Activated CD8-positive, alpha-beta T cell treated with anti-CD3 and anti-CD28 coated beads for 36 hours (primary cell): Measurements from ENCODE around the gene WFDC1. TPM values are rescaled to one million over a fixed set of nuclear protein-coding genes. Genes with fewer than 3 reads are reported as not detected.

Source experiments
- ATAC-seq: fragments of 200-7000 bp; cut with Tn5 transposase; one replicate; pipeline ENCODE4 v1.10.0; 2021; ENCODE audit warnings: mild to moderate bottlenecking, moderate library complexity
- CTCF ChIA-PET: fragments of 350-600 bp; sonication (Branson Sonifier 250); formaldehyde crosslinking; loops from one replicate; lab custom pipeline; 2021; ENCODE audit warnings: antibody characterized with exemption; lab: Charles Lee
- POLR2A ChIA-PET: fragments of 350-600 bp; sonication (Branson Sonifier 250); formaldehyde crosslinking; loops from one replicate; lab custom pipeline; 2021; ENCODE audit warnings: antibody characterized with exemption; lab: Charles Lee
- DNase-seq: peaks from one replicate; pipeline ENCODE4 v3.0.0-alpha.2; 2020
- H3K27ac Mint-ChIP-seq: one replicate; pipeline ENCODE4 v1.8.0; 2021; ENCODE audit warnings: mild to moderate bottlenecking, mixed read lengths
- H3K27me3 Mint-ChIP-seq: one replicate; pipeline ENCODE4 v1.8.0; 2021; ENCODE audit warnings: mixed read lengths
- H3K36me3 Mint-ChIP-seq: one replicate; pipeline ENCODE4 v1.8.0; 2021; ENCODE audit warnings: low read depth, mixed read lengths
- H3K4me1 Mint-ChIP-seq: one replicate; pipeline ENCODE4 v1.8.0; 2021; ENCODE audit warnings: low read depth, mixed read lengths
- H3K4me3 Mint-ChIP-seq: one replicate; pipeline ENCODE4 v1.8.0; 2021; ENCODE audit warnings: mild to moderate bottlenecking, moderate library complexity, mixed read lengths
- H3K9me3 Mint-ChIP-seq: one replicate; pipeline ENCODE4 v1.8.0; 2021; ENCODE audit warnings: mixed read lengths
- intact Hi-C: fragments of 100-400 bp; cut with micrococcal nuclease; formaldehyde crosslinking; loops from one replicate; pipeline ENCODE4 v1.10.0; 2022
- total RNA-seq, 2 experiments: library from RNA; stranded (reverse); gene quantifications; one replicate each; pipeline ENCODE4 v1.2.3, GENCODE V29; 2021
- TF ChIP-seq, protein P1 (sequence below): fragments of 200-600 bp; IDR thresholded peaks from one replicate; pipeline ENCODE4 v1.8.0; 2022; ENCODE audit warnings: antibody characterized with exemption, mild to moderate bottlenecking

WFDC1 gene
- total RNA-seq, 2 experiments from 2014 or later: not detected

DNA sequence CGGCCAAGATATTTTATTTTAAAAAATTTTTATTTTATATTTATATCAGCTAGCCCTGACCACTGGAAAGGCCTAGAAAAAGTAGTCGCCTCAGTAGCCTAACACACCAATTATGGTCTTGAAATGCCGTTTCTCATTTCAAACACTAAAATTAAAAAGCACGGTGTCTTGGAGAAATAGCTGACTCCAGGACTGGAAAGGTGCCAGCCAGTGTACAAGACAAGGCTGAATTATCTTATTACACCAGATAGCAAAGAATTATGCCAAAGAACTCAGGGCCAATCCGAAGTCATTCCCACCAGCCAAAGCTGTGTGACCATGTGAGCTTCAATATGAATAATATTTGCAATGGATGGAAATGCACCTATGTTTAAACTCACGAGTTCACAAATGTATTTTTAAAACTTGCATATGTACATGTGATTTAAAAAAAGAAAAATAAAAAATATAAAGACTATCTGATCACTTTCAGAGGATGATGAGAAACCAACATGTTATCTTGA lies 53.8 kb downstream of the WFDC1 start:
- H3K27me3 Mint-ChIP-seq: peaks cover 7% of the 10 kb centered on the region
- TF ChIP-seq, protein P1, sequence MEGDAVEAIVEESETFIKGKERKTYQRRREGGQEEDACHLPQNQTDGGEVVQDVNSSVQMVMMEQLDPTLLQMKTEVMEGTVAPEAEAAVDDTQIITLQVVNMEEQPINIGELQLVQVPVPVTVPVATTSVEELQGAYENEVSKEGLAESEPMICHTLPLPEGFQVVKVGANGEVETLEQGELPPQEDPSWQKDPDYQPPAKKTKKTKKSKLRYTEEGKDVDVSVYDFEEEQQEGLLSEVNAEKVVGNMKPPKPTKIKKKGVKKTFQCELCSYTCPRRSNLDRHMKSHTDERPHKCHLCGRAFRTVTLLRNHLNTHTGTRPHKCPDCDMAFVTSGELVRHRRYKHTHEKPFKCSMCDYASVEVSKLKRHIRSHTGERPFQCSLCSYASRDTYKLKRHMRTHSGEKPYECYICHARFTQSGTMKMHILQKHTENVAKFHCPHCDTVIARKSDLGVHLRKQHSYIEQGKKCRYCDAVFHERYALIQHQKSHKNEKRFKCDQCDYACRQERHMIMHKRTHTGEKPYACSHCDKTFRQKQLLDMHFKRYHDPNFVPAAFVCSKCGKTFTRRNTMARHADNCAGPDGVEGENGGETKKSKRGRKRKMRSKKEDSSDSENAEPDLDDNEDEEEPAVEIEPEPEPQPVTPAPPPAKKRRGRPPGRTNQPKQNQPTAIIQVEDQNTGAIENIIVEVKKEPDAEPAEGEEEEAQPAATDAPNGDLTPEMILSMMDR: no peak
- no peak overlapping the region for H3K27ac Mint-ChIP-seq
- H3K9me3 Mint-ChIP-seq: no peaks in the 10 kb centered on the region
- DNase-seq (no peak), ATAC-seq (no peak)
- H3K36me3 Mint-ChIP-seq: no peaks in the 10 kb centered on the region
- H3K4me3 Mint-ChIP-seq: no peak overlapping the region
- no peaks in the 10 kb centered on the region for H3K4me1 Mint-ChIP-seq
- intact Hi-C loops: no loop called here
- ChIA-PET CTCF (no interaction called here), POLR2A (no interaction called here)

DNA sequence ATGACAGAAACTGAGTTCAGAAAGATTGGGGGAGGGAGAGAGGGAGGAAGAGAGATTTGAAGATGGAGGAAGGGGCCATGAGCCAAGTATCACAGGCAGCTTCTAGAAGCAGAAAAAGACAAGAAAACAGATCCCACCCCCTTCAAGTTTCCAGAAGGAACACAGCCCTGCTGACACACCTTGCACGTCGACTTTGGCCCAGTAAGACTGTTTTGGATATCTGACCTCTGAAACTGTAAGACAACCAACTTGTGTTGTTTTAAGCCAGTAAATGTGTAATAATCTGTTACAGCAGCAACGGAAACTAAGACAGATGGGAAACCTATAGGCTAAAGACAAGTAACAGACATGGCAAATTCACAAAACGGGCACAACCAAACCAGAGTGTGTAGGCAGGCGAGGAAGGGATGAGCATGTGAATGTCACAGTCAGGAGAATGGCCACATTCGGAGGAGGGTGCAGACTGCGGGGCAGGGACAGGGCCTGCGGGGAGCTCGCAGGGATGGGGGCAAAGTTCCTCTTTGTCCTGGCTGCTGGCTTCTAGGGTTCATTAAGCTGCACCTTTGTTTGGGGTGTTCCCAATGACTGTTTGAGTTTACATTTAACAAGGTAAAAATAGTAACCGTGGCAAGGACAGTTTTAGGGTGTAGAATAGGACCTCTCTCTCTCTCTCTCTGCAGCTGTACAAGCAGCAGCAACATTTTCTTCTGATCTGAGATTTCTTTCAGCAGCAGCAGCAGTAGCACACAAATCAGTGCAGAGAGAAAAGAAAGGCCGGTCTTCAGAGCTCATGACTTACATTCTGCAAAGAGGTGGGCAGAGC lies 55.4 kb downstream of the WFDC1 start:
- ATAC-seq: no peak

DNA sequence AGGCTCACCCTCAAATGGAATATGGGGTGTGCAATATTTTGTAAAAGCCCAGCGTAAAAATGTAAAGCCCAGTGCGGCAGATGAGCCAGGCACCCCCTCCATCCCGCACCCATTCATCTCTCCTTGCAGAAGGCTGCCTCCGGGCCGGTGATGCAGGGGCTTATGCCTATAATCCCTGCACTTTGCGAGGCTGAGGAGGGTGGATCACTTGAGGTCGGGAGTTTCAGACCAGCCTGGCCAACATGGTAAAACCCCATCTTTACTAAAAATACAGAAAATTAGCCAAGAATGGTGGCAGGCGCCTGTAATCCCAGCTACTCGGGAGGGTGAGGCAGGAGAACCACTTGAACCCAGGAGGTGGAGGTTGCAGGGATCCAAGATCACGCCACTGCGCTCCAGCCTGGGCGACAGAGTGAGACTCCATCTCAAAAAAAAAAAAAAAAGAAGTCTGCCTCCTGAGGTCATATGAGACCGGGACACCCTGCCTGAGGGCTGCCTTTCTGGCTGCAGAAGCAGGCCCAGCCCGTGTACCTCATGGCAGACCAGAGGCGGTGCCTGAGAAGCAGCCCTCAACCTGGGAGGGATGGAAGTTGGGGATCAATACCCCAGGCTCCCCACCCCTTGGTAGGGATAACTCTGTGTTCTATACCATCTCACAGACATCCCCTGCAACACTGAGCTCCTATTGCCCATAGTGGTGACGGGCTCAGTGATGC lies 56.2 kb downstream of the WFDC1 start:
- H3K27ac Mint-ChIP-seq: no peak overlapping the region
- H3K36me3 Mint-ChIP-seq: no peaks in the 10 kb centered on the region
- DNase-seq (no peak), ATAC-seq (no peak)
- peaks cover 7% of the 10 kb centered on the region for H3K27me3 Mint-ChIP-seq
- no peaks in the 10 kb centered on the region for H3K9me3 Mint-ChIP-seq
- H3K4me3 Mint-ChIP-seq: no peak overlapping the region
- ChIA-PET POLR2A (no interaction called here), CTCF (no interaction called here)
- intact Hi-C loops: no loop called here
- no peaks in the 10 kb centered on the region for H3K4me1 Mint-ChIP-seq
- TF ChIP-seq, protein P1: no peak

More for the DNA sequence above, 55.4 kb downstream of the WFDC1 start:
- ChIA-PET CTCF (no interaction called here), POLR2A (no interaction called here)
- intact Hi-C loops: no loop called here
- Mint-ChIP-seq H3K4me3 (no peak overlapping the region), H3K27me3 (peaks cover 7% of the 10 kb centered on the region), H3K36me3 (no peaks in the 10 kb centered on the region), H3K27ac (no peak overlapping the region), H3K4me1 (no peaks in the 10 kb centered on the region), H3K9me3 (no peaks in the 10 kb centered on the region)
- TF ChIP-seq, protein P1: no peak
- no peak for DNase-seq

DNA sequence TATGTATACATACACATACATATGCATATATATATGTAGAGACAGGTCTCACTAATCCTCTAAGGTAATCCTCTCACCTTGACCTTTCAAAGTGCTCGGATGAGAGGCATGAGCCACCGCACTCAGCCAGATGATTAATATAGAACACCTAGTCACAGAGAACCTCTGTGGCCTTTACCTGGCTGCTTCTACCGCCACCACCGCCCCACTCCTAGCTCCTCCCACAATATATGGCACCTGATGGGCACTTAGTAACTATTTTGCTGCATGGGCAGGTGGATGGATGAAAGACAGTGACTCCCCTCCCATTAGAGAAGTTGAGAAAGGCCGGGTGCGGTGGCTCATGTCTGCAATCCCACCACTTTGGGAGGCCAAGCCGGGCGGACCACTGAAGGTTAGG lies 57.0 kb downstream of the WFDC1 start:
- no peak for ATAC-seq
- no peaks in the 10 kb centered on the region for H3K4me1 Mint-ChIP-seq
- DNase-seq: no peak
- no peaks in the 10 kb centered on the region for H3K9me3 Mint-ChIP-seq
- CTCF ChIA-PET: no interaction called here
- intact Hi-C loops: no loop called here
- no peaks in the 10 kb centered on the region for H3K36me3 Mint-ChIP-seq
- peaks cover 5% of the 10 kb centered on the region for H3K27me3 Mint-ChIP-seq
- TF ChIP-seq, protein P1: no peak
- no peak overlapping the region for H3K4me3 Mint-ChIP-seq
- no peak overlapping the region for H3K27ac Mint-ChIP-seq
- POLR2A ChIA-PET: no interaction called here

DNA sequence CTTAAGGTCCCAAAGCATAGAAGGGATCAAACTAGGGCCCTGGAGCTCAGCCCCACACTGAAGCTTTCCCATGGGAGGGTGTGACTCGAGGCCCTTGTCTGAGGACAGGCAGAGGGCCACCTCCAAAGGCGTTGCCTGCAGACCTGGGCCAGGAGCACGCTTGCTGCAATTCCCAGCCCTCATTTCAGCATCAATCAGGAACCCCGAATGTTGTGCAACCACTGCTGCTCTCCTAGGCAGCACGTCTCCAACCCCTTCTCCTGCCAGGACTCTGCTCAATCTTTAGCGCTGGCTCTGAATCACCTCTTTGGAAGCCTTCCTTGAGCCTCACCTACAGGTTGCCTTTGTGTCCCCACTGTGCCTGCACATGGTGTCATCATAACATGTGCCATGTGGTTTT lies 59.6 kb downstream of the WFDC1 start:
- TF ChIP-seq, protein P1: no peak
- Mint-ChIP-seq H3K9me3 (no peaks in the 10 kb centered on the region), H3K27me3 (peaks cover 5% of the 10 kb centered on the region), H3K36me3 (no peaks in the 10 kb centered on the region), H3K27ac (no peak overlapping the region), H3K4me1 (peaks cover 11% of the 10 kb centered on the region), H3K4me3 (no peak overlapping the region)
- intact Hi-C loops: no loop called here
- no peak for DNase-seq
- ChIA-PET POLR2A (no interaction called here), CTCF (no interaction called here)
- no peak for ATAC-seq
